Astrocyte of the spinal cord (primary cell): ENCODE measurements around the gene RPL35.
"Not testable (repeated sequence)": the region's sequence is repeated elsewhere in the genome, so short reads cannot be mapped to it uniquely, and the experiment has no call there.

ENCODE experiments used
- DNase-seq: peaks from one replicate; pipeline ENCODE4 v3.0.0; 2011; ENCODE audit warnings: low read depth, low spot score
- H3K4me3 ChIP-seq: 2 replicates; pipeline ENCODE4 v1.5.1; 2011; ENCODE audit warnings: low read depth, mild to moderate bottlenecking, low read length, moderate library complexity
- CTCF ChIP-seq: IDR thresholded peaks from 2 replicates; pipeline ENCODE4 v1.5.1; 2012; ENCODE audit warnings: low read depth, mild to moderate bottlenecking, low read length, inconsistent platforms
- in situ Hi-C: cut with HindIII; loops from 2 replicates; pipeline ENCODE4 v1.10.0; 2017; ENCODE audit warnings: low sequenced_read_pairs

Gene RPL35

GRCh38 chr9:124854161-124854560 lies 7.6 kb downstream of the RPL35 start:
- no peak for TF ChIP-seq CTCF
- no peak overlapping the region for H3K4me3 ChIP-seq
- no peak for DNase-seq
- in situ Hi-C loops = no loop called here

- in situ Hi-C loops = no loop called here
- H3K4me3 ChIP-seq = peak overlapping the region; percentile 44
- DNase-seq = no peak
- TF ChIP-seq CTCF = no peak
Observed at GRCh38 chr9:124853605-124854143, 8.1 kb downstream of the RPL35 start.

- peak; percentile 77 for TF ChIP-seq CTCF
- in situ Hi-C loops = no loop called here
- peak within 1 kb of the TSS; percentile 44 for H3K4me3 ChIP-seq
- DNase-seq = peak; percentile 77
Observed at GRCh38 chr9:124852829-124853531, 8.8 kb downstream of the RPL35 start, which contains the start of gene WDR38. Gene WDR38 (plus strand): TSS chr9:124853460. CDS start chr9:124853532, 72 bp downstream.

DNA sequence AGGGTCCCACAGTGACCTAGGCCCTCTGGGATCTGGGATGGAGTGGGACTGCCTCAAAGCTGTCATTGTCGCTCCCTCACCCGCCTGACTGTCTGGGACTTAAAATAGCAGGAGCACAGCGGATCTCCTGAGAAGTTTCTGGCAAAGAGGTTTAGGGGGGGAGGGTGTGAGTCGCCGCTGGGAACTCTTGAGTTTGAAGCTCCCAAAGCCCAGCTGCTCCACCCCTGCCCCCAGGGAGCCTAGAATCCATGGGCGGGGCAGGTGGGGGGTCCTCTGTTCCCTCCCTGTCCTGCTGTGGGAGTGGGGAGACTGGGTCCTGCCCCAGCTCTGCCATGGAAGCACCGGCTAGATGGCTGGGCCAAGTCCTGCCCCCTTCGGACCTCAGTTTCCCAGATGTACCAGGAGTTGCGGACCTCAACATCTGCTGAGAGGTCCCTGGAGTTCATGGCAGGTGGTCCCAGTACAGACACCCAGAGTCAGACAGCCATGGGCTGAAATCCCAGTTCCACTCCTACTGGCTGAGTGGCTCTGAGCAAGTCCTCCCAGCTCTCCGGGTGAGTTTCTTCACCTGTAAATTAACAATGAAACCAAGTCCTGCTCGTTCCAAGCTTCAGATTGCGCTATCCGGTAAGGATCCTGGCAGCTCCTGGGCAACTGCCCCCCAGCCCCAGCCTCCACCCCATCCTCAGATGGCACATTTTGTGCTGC lies 9.5 kb downstream of the RPL35 start:
- in situ Hi-C loops = no loop called here
- TF ChIP-seq CTCF = no peak
- no peak for DNase-seq
- peak overlapping the region; percentile 44 for H3K4me3 ChIP-seq

DNA sequence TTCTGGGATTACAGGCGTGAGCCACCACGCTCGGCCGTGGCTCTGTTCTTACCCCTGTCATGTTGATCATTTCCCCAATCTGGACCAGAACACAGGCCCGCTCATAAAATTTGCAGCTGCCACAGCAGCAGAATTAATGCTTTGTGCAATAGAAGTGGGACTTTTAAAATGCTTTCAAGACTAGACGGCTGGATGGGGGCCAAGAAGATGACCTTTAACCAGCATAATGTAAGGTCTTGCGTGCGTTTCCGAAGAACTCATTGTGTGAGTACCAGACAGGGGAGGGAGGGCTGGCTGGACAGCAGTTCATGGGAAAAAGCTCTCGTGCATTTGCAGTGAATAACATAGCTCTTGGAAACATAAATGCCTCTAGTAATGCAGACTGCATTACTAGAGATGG lies 12.0 kb downstream of the RPL35 start:
- no peak for TF ChIP-seq CTCF
- no peak overlapping the region for H3K4me3 ChIP-seq
- in situ Hi-C loops = no loop called here
- DNase-seq = peak; percentile 69

- in situ Hi-C loops = no loop called here
- no peak for TF ChIP-seq CTCF
- no peak for DNase-seq
- no peak overlapping the region for H3K4me3 ChIP-seq
Observed at GRCh38 chr9:124846969-124847368, 14.8 kb downstream of the RPL35 start.

GRCh38 chr9:124846467-124846866 lies 15.3 kb downstream of the RPL35 start:
- DNase-seq, H3K4me3 ChIP-seq, in situ Hi-C loops: not testable (repeated sequence)
